ENCODE data around the gene SVOP.
"Not testable (repeated sequence)": the region's sequence is repeated elsewhere in the genome, so short reads cannot be mapped to it uniquely, and the experiment has no call there.

SVOP gene

DNA sequence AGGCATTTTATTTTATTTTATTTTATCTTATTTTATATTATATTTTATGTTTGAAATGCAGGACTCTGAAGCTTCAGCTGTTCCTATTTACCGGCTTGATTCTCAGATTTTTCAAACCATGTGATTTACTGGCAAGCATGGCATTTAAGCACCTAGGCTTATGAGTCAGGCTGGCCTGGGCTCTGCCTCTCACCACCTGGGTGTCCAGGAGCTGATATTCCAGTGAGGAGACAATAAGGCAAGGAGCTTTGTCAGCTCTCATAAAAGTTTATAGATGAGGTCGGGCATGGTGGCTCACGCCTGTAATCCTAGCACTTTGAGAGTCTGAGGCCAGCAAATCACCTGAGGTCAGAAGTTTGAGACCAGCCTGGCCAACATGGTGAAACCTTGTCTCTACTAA, 138.9 kb downstream of the SVOP start:
- DNase-seq: no peak

GRCh38 chr12:108879615-108880254, 141.1 kb downstream of the SVOP start, which contains the start of gene DAO:
Gene DAO, plus strand, starts transcription at chr12:108880092. Its CDS starts 4,915 bp downstream, at chr12:108885007.
- no peak for DNase-seq

GRCh38 chr12:108876550-108876949, 144.3 kb downstream of the SVOP start:
- DNase-seq: no peak

DNA sequence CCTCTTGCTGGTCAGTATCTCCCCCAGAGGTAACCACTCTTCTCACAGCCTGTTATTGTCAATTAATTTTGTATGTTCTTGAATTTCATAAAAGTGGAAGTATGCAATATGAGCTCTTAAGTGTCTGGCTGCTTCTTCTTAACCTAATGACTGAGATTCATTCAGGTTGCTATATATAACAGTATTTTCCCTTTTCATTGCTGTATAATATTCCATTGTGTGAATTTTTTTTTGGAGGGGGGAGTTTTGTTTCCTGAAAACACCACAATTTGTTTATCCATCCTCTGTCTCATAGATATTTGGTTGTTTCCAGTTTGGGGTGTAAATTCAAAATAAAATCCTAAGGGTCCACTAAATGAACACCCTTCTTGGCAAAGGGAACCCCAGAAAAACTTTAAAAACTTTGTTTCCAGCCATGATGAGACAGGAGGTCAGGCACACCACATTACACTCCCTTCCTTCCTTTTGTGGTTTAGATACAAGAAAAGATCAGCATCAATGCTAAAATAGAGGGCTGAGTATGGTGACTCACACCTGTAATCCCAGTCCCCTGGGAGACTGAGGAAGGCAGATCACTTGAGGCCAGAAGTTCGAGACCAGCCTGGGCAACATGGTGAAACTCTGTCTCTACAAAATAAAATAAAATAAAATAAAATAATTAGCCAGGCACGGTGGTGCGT, 145.0 kb downstream of the SVOP start:
- DNase-seq: no peak

- DNase-seq: no peak
These were observed 145.6 kb downstream of the SVOP start for GRCh38 chr12:108875280-108875679.

- DNase-seq: no peak
These were observed 152.1 kb downstream of the SVOP start for GRCh38 chr12:108868781-108869180.

- DNase-seq: not testable (repeated sequence)
These were observed 154.8 kb downstream of the SVOP start for GRCh38 chr12:108866083-108866482.

DNA sequence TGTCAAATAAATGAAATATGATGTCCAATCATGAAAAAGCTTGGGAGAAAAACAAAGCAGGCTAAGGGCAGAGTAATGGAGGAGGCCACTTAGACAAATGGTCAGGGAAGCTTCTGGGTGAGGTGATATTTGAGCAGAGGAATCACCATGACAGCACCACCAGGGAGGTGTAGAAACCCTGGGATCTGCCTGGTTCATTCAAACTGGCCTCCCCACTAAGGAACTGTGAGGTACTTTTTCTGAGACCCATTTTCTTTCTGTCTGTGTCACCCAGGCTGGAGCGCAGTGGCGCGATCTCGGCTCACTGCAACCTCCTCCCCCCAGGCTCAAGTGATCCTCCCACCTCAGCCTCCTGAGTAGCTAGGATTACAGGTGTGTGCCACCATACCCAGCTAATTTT, 155.7 kb downstream of the SVOP start:
- DNase-seq: no peak

DNA sequence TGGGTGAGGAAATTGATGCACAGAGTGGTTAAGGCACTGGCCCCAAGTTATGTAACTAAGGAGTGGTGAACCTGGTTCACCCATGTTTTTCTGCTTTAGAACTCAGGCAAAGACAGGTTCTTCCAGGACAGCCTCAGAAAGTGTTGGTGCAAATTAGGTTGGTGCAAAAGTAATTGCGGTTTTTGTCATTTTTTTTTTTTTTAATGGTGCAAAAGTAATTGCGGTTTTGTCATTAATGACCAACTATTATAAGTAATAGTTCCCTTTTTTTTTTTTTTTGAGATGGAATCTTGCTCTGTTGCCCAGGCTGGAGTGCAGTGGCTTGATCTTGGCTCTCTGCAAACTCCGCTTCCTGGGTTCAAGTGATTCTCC, 158.3 kb downstream of the SVOP start:
- no peak for DNase-seq

DNA sequence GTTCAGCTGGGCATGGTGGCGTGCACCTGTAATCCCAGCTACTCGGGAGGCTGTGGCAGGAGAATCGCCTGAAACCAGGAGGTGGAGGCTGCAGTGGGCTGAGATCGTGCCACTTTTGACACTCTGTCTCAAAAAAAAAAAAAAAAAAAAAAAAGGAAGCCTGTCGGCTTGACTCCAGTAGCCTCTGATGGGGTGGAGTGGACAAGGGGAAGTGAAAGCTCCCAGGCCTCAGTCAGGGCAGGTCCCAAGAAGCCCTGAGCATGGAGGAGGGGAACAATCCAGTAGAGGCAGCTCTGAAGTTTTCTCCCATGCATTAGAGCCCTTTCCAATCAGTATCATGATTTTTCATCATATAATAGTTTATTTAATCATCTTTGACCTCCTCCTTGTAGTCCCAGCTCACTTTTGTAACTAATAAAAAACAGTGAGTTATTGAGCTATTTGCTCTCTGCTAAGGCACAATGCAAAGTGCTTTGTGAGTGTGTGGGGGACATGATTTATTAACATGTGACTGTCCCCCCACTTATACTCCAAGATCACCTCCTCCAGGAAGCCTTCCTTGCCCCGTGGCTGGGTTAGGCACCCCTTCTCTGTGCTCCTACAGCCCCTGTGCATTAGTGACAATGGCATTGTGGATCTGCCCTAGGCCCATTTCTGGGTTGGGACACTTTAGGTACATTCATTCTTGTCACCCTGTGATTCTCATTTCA, 158.8 kb downstream of the SVOP start:
- DNase-seq: no peak

GRCh38 chr12:108860443-108860842, 160.4 kb downstream of the SVOP start:
- no peak for DNase-seq

DNA sequence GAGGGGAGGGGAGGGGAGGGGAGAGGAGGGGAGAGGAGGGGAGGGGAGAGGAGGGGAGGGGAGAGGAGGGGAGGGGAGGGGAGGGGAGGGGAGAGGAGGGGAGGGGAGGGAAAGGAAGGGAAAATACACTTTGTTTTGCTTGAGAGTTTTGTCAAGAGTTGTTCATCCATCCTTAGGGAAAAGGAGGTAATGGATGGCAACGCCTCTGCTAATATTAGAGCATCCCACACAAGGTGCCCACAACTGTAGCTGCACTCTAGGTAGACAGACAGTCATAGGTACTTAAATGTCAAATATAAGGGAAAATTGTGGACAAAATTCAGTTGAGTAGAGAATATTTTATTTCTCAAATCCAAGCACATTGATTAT, 161.0 kb downstream of the SVOP start:
- DNase-seq: no peak

GRCh38 chr12:108859141-108859922, 161.5 kb downstream of the SVOP start:
- not testable (repeated sequence) for DNase-seq

GRCh38 chr12:108858311-108859074, 162.4 kb downstream of the SVOP start:
- peak; percentile 56 for DNase-seq
